Stomach (tissue), 9 donors: ENCODE measurements around the gene TCHP. TPM values are rescaled to one million over a fixed set of nuclear protein-coding genes. Genes with fewer than 3 reads are reported as not detected.

Experiments used
- DNase-seq, 2 donors: peaks; one replicate each; pipeline versions ENCODE4 v3.0.0 to v3.0.0-alpha.2; 2013 to 2019
- H3K27ac ChIP-seq, 5 donors: fragments of 200-600 bp in 4 of 5; sonication (generic) in 4 of 5; one replicate each; pipeline ENCODE4 v1.5.1; 2013 to 2019; ENCODE audit warnings: mild to moderate bottlenecking in 1 of 5, moderate library complexity in 1 of 5
- H3K27me3 ChIP-seq, 3 donors: fragments of 200-600 bp; sonication (generic); one replicate each; pipeline ENCODE4 v1.5.1; 2017 to 2019; ENCODE audit warnings: mixed run types in 1 of 3
- H3K36me3 ChIP-seq, 4 donors: fragments of 200-600 bp; sonication (generic); 1 replicate in 3 of 4; 2 replicates in 1 of 4; pipeline ENCODE4 v1.5.1; 2016 to 2019
- H3K4me1 ChIP-seq, 4 donors: fragments of 200-600 bp; sonication (generic); one replicate each; pipeline ENCODE4 v1.5.1; 2016 to 2019
- H3K4me3 ChIP-seq, 4 donors: fragments of 200-600 bp; sonication (generic) in 3 of 4; one replicate each; pipeline ENCODE4 v1.5.1; 2016 to 2019; ENCODE audit warnings: mild to moderate bottlenecking in 1 of 4
- H3K9me3 ChIP-seq, 4 donors: fragments of 200-600 bp; sonication (generic); one replicate each; pipeline ENCODE4 v1.5.1; 2016 to 2019
- EP300 ChIP-seq: sonication (generic); formaldehyde crosslinking; IDR thresholded peaks from one replicate; pipeline ENCODE4 v1.6.1; 2017; ENCODE audit warnings: antibody characterized with exemption
- POLR2A ChIP-seq, 4 donors: fragments of 450-650 bp; IDR thresholded peaks; one replicate each; pipeline ENCODE4 v1.6.1; 2016; ENCODE audit warnings: antibody characterized with exemption in 4 of 4, control low read depth in 2 of 4, mild to moderate bottlenecking in 1 of 4, moderate library complexity in 1 of 4
- POLR2AphosphoS5 ChIP-seq, 3 donors: sonication (generic); formaldehyde crosslinking; IDR thresholded peaks; one replicate each; pipeline ENCODE4 v1.6.1; 2016; ENCODE audit warnings: antibody characterized with exemption in 3 of 3
- WGBS, 5 donors: extraction: QIAGEN DNeasy Blood & Tissue Kit in 3 of 5; methylation state at CpG; one replicate each; pipeline versions ENCODE4 v1.1.5 to v1.1.7; 2013 to 2018; 5-methylcytosine and 5-hydroxymethylcytosine counted together
- intact Hi-C: fragments of 100-400 bp; cut with DNase I; formaldehyde crosslinking; loops from one replicate; pipeline ENCODE4 v1.15.1; 2023; ENCODE audit warnings: low total_unique reads
- polyA plus RNA-seq, 3 donors: library from polyadenylated mRNA; stranded (reverse); fragments of 200-250 nt; gene quantifications; one replicate each; pipeline ENCODE4 v1.2.3, GENCODE V29; 2013
- total RNA-seq, 5 donors: library from RNA; depleted of rRNA; stranded (reverse); fragments of >200 nt; gene quantifications; one replicate each; pipeline versions ENCODE4 v1.1.0 to v1.2.3, GENCODE V29; 2014 to 2016
- TF ChIP-seq, protein P1 (sequence below), 7 experiments: fragments of 450-650 bp in 4 of 7; fragments of 200-600 bp in 3 of 7; sonication (generic) in 3 of 7; IDR thresholded peaks; one replicate each; pipeline ENCODE4 v1.5.1; 2016 to 2019; ENCODE audit warnings: antibody characterized with exemption in 7 of 7, control low read depth in 2 of 7, mild to moderate bottlenecking in 1 of 7
- donor health status: healthy with polysubstance abuse.
- donor health status: Bipolar disorder and iron deficiency.
- donor health status: healthy.

The TCHP gene
- total and polyA plus RNA-seq, 8 donors: 7.9 to 45.5 (median 14.7) TPM

DNA sequence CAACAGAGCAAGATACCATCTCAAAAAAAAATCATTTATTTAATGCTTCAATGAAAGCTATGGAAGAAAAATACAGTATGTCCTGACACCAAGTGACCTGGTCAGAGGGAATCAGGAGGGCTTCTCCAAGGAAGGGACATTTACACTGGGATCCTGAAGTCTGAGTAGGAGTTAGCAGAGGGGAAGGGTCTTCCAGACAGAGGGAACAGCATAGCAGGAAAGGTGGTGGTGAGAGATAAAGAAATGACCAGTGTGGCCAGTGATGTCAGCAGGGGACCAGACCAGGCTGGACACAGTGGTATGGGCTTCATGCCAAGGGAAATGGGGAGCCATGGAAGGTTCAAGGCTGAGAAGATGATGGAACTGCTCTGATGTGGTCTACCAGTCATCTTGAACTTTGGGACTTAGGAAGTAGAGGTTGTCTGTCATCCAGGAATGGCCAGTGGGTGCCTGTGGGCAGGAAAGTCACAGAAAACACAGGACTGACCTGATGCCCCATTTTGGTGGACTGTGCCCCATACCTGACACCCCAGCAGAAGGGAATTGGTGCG, 7.8 kb upstream of the TCHP start:
- H3K9me3 ChIP-seq: no peaks in the 10 kb centered on the region
- H3K36me3 ChIP-seq: no peaks in the 10 kb centered on the region
- 93 to 100% (median 96%) methylated on average over 1 of the region's 1 CpG for WGBS, 5 donors
- H3K4me1 ChIP-seq: peaks cover 0 to 20% (median 0%) of the 10 kb centered on the region in 4 donors
- H3K27ac ChIP-seq: no peak overlapping the region
- intact Hi-C loops: no loop called here
- DNase-seq: no peak
- H3K4me3 ChIP-seq: no peak overlapping the region
- H3K27me3 ChIP-seq: peaks cover 0 to 5% (median 0%) of the 10 kb centered on the region in 3 donors
- TF ChIP-seq EP300 (no peak), POLR2AphosphoS5 (IDR thresholded peaks at IDR 0.05) (no peak), POLR2A (IDR thresholded peaks at IDR 0.05) (no peak)
- TF ChIP-seq, protein P1, sequence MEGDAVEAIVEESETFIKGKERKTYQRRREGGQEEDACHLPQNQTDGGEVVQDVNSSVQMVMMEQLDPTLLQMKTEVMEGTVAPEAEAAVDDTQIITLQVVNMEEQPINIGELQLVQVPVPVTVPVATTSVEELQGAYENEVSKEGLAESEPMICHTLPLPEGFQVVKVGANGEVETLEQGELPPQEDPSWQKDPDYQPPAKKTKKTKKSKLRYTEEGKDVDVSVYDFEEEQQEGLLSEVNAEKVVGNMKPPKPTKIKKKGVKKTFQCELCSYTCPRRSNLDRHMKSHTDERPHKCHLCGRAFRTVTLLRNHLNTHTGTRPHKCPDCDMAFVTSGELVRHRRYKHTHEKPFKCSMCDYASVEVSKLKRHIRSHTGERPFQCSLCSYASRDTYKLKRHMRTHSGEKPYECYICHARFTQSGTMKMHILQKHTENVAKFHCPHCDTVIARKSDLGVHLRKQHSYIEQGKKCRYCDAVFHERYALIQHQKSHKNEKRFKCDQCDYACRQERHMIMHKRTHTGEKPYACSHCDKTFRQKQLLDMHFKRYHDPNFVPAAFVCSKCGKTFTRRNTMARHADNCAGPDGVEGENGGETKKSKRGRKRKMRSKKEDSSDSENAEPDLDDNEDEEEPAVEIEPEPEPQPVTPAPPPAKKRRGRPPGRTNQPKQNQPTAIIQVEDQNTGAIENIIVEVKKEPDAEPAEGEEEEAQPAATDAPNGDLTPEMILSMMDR (IDR thresholded peaks at IDR 0.05): no peak

DNA sequence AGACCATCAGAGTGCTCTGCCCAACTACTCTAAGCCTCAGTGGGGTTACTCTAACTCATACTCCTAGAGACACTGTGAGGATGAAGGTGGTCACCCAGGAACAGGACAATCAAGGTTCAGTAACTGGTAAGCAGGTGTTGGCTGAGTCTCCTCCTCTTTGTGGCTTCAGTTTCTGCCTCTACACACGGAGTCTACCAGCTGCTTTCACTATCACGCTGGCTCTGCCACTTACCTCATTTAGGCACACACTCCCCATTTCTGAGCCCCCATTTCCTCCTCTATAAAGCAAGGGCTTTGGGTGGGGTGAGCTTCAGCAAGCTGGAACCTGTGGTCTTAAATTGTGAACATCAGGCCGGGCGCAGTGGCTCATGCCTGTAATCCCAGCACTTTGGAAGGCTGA, 7.3 kb upstream of the TCHP start:
- TF ChIP-seq, protein P1 (IDR thresholded peaks at IDR 0.05): no peak
- TF ChIP-seq POLR2AphosphoS5 (IDR thresholded peaks at IDR 0.05) (no peak), EP300 (no peak), POLR2A (IDR thresholded peaks at IDR 0.05) (no peak)
- no peak overlapping the region for H3K27ac ChIP-seq
- H3K4me3 ChIP-seq: no peak overlapping the region
- peaks cover 0 to 1% (median 0%) of the 10 kb centered on the region in 3 donors for H3K27me3 ChIP-seq
- no peaks in the 10 kb centered on the region for H3K9me3 ChIP-seq
- DNase-seq: no peak
- H3K36me3 ChIP-seq: no peaks in the 10 kb centered on the region
- 65 to 70% (median 67%) methylated on average over 4 of the region's 4 CpGs for WGBS, 5 donors
- H3K4me1 ChIP-seq: peaks cover 0 to 16% (median 0%) of the 10 kb centered on the region in 4 donors
- intact Hi-C loops: no loop called here

DNA sequence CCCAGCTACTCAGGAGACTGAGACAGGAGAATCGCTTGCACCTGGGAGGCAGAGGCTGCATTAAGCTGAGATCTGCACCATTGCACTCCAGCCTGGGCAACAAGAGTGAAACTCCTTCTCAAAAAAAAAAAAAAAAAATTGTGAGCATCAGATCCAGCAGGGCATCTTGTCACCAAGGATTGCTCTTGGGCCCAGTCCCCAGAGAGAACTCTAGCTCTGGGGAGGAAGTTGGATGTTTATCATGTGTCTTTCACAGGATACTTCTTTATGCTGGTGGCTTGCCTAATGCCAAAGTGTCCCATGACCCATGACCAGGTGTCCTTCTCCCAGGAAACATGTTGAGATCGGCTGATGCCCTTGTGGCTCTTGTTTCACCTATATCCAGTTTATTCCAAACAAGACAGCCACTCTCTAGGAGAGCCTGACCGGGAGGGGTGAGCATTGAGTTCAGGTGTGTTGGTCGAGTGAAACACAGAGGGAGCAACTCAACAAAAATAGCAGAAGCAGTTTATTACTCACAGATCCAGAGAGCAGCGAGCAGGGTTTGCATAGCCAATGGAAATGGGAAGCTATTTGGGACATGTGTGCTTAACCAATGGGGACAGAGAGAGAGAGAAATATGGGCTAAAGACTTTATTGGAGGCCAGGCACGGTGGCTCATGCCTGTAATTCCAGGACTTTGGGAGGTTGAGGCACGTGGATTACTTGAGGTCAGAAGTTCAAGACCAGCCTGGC, 6.6 kb upstream of the TCHP start:
- intact Hi-C loops: no loop called here
- WGBS, 5 donors: 77 to 85% (median 81%) methylated on average over 7 of the region's 7 CpGs
- no peak for TF ChIP-seq POLR2AphosphoS5 (IDR thresholded peaks at IDR 0.05)
- TF ChIP-seq EP300: no peak
- TF ChIP-seq POLR2A (IDR thresholded peaks at IDR 0.05): no peak
- TF ChIP-seq, protein P1 (IDR thresholded peaks at IDR 0.05): no peak

DNA sequence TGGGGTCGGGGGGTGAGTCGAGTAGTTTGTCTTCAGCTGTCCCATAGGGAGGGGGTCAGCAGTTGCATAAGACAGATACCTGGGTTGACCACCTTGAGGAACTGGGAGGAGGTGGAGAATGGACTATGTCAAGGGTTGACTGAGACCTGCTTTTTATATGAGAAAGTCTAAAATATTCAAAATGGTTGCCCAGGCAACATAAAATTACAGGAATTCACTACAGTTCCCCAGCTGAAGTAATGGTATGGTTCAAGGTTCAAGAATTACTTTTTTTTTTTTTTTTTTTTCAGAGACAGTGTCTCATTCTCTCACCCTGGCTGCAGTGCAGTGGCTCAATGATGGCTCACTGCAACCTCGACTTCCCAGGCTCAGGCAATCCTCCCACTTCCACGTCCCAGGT, 5.1 kb upstream of the TCHP start:
- no peak for DNase-seq
- peaks cover 5 to 9% (median 7%) of the 10 kb centered on the region in 4 donors for H3K4me1 ChIP-seq
- H3K27me3 ChIP-seq: no peaks in the 10 kb centered on the region
- no peaks in the 10 kb centered on the region for H3K36me3 ChIP-seq
- no peak overlapping the region for H3K27ac ChIP-seq
- TF ChIP-seq POLR2A (IDR thresholded peaks at IDR 0.05) (no peak), POLR2AphosphoS5 (IDR thresholded peaks at IDR 0.05) (no peak), EP300 (no peak)
- TF ChIP-seq, protein P1 (IDR thresholded peaks at IDR 0.05): no peak
- no peak overlapping the region for H3K4me3 ChIP-seq
- WGBS, 5 donors: 57 to 74% (median 60%) methylated on average over 4 of the region's 4 CpGs
- H3K9me3 ChIP-seq: no peaks in the 10 kb centered on the region
- intact Hi-C loops: no loop called here

More for the DNA sequence above, 6.6 kb upstream of the TCHP start:
- Histone ChIP-seq H3K4me3 (no peak overlapping the region), H3K27ac (no peak overlapping the region), H3K27me3 (no peaks in the 10 kb centered on the region), H3K36me3 (no peaks in the 10 kb centered on the region), H3K4me1 (peaks cover 0 to 11% (median 0%) of the 10 kb centered on the region in 4 donors), H3K9me3 (no peaks in the 10 kb centered on the region)
- no peak for DNase-seq
